ENCODE data around the gene WBP4. TPM values are rescaled to one million over a fixed set of nuclear protein-coding genes. Genes with fewer than 3 reads are reported as not detected.

Gene WBP4
- polyA plus RNA-seq, 2 of the 4 experiments (the other 2 are of a cell fraction): 9.0 to 13.9 TPM

DNA sequence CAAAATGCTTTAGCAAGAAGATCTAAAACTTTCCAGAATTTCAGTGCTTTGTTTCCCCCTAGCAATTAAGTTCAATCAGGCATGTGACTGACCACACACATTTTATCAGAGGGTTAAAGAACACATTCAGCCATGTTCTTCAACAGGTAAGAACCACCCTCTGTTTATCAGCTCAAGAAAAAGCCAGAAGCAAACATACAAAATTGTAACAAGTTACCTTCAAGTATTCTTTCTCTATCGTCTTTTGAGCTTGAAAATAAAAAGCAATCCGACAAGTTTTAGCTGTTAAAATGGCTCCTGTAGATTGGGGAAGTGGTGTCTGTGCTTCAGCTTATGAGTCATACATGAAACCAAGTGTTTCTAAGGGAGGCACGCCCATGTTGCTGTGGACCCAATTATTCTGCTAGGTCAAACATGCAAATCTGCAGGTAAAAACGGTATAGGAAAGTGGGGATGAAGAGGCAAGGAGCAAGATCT is 42.3 kb upstream of the WBP4 start, which contains the start of gene ELF1 (continued):
- TF ChIP-seq FOSL2 (IDR thresholded peaks at IDR 0.05): peak; percentile 56; the same call in 1 of the 2 replicates
- peak; percentile 92 for TF ChIP-seq FOSL2 (CRISPR knock-in tag; IDR thresholded peaks at IDR 0.05)
- TF ChIP-seq PBX3 (IDR thresholded peaks at IDR 0.05): no peak
- no peak for TF ChIP-seq KDM5A (IDR thresholded peaks at IDR 0.05)
- no peak for TF ChIP-seq POLR2A (IDR thresholded peaks at IDR 0.05; ENCODE audit: low read length)
- TF ChIP-seq, protein P1, sequence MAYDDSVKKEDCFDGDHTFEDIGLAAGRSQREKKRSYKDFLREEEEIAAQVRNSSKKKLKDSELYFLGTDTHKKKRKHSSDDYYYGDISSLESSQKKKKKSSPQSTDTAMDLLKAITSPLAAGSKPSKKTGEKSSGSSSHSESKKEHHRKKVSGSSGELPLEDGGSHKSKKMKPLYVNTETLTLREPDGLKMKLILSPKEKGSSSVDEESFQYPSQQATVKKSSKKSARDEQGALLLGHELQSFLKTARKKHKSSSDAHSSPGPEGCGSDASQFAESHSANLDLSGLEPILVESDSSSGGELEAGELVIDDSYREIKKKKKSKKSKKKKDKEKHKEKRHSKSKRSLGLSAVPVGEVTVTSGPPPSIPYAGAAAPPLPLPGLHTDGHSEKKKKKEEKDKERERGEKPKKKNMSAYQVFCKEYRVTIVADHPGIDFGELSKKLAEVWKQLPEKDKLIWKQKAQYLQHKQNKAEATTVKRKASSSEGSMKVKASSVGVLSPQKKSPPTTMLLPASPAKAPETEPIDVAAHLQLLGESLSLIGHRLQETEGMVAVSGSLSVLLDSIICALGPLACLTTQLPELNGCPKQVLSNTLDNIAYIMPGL (CRISPR knock-in tag; IDR thresholded peaks at IDR 0.05; ENCODE audit: borderline replicate concordance): no peak
- no peak for TF ChIP-seq HEYL (CRISPR knock-in tag; IDR thresholded peaks at IDR 0.05)
- no peak for TF ChIP-seq HOXA7 (CRISPR knock-in tag; IDR thresholded peaks at IDR 0.05)

DNA sequence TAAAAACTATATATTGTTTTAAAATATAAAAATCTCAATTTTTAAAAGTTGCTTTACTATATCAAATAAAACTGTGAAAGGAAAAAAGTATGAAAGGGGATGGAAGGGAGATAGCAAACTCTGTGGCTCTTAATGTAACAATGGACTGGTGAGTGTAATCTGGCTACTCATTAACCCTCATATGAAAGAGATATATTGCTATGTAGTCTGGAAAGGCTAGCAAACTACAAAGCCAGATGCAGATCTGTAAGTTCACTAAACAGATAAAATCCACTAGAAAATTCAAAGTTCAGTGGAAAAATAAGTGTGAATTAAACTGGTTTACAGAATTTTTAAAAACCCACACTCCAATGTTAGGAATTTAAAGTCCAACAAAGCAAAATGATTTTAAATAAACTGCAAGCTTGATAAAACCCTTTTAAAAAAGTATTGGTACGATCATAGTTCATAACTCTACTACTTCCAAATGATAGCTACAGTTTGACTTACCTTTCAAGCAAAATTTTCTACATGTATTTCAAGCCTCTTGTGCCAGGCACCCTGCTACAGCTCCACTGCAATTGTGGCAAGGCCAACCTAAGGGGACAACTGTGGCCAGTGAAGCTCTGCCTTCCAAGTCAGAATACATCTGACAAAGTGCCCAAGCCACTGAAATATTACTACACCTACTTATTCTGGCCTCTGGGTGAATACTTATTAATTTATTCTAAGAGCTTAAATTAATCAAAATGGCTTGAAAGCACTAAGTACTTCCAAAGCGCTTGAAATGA is 41.5 kb upstream of the WBP4 start:
- WGBS (ENCODE audit: missing lambda C conversion rate): 50% methylated on average over 2 of the region's 2 CpGs
- peak overlapping the region; percentile 82 to 94 for H3K27ac ChIP-seq
- peaks cover 25% of the 10 kb centered on the region; the same call in 2 of the 3 replicates for H3K4me1 ChIP-seq
- CTCF ChIA-PET: interaction anchor here (0.9 to 1.6 kb wide), 4 partner anchors 8 to 36 kb away, joined by 3 to 6 read pairs (median 4); no protein-coding TSS in a partner anchor
- H3K4me2 ChIP-seq: peak overlapping the region; percentile 85
- no peaks in the 10 kb centered on the region for H3K9me3 ChIP-seq
- FAIRE-seq (no peak), DNase-seq (ENCODE audit: low read depth in 1 of 2, low spot score in 1 of 2) (no peak), ATAC-seq (peak in 1 of 2 experiments; percentile 85; a peak in 3 of 6 replicates)
- TF ChIP-seq NPAS2 (CRISPR knock-in tag; IDR thresholded peaks at IDR 0.05; ENCODE audit: borderline replicate concordance) (no peak), EHF (CRISPR knock-in tag; IDR thresholded peaks at IDR 0.05) (no peak), HDAC2 (IDR thresholded peaks at IDR 0.05) (no peak), EP300 (IDR thresholded peaks at IDR 0.05) (no peak), RAD21 (conservative IDR thresholded peaks at IDR 0.05 in 1 of 2, IDR thresholded peaks at IDR 0.05 in 1 of 2) (no peak), NFE2L2 (conservative IDR thresholded peaks at IDR 0.05; ENCODE audit: low read length) (no peak), ZC3H11A (IDR thresholded peaks at IDR 0.05) (no peak), ZFP36 (IDR thresholded peaks at IDR 0.05; ENCODE audit: borderline replicate concordance, partially characterized antibody) (no peak), KDM5A (IDR thresholded peaks at IDR 0.05) (no peak), TFCP2L1 (CRISPR knock-in tag; IDR thresholded peaks at IDR 0.05) (no peak), HEYL (CRISPR knock-in tag; IDR thresholded peaks at IDR 0.05) (no peak), RFX5 (IDR thresholded peaks at IDR 0.05) (no peak), RARB (CRISPR knock-in tag; IDR thresholded peaks at IDR 0.05) (no peak), FOSL2 (IDR thresholded peaks at IDR 0.05) (no peak), FOSL2 (CRISPR knock-in tag; IDR thresholded peaks at IDR 0.05) (no peak), HOXA7 (CRISPR knock-in tag; IDR thresholded peaks at IDR 0.05) (no peak)
- TF ChIP-seq, protein P2, sequence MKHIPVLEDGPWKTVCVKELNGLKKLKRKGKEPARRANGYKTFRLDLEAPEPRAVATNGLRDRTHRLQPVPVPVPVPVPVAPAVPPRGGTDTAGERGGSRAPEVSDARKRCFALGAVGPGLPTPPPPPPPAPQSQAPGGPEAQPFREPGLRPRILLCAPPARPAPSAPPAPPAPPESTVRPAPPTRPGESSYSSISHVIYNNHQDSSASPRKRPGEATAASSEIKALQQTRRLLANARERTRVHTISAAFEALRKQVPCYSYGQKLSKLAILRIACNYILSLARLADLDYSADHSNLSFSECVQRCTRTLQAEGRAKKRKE (CRISPR knock-in tag; IDR thresholded peaks at IDR 0.05; ENCODE audit: low read depth): no peak
- TF ChIP-seq, protein P3, sequence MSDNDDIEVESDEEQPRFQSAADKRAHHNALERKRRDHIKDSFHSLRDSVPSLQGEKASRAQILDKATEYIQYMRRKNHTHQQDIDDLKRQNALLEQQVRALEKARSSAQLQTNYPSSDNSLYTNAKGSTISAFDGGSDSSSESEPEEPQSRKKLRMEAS (IDR thresholded peaks at IDR 0.05): no peak
- TF ChIP-seq, protein P4, sequence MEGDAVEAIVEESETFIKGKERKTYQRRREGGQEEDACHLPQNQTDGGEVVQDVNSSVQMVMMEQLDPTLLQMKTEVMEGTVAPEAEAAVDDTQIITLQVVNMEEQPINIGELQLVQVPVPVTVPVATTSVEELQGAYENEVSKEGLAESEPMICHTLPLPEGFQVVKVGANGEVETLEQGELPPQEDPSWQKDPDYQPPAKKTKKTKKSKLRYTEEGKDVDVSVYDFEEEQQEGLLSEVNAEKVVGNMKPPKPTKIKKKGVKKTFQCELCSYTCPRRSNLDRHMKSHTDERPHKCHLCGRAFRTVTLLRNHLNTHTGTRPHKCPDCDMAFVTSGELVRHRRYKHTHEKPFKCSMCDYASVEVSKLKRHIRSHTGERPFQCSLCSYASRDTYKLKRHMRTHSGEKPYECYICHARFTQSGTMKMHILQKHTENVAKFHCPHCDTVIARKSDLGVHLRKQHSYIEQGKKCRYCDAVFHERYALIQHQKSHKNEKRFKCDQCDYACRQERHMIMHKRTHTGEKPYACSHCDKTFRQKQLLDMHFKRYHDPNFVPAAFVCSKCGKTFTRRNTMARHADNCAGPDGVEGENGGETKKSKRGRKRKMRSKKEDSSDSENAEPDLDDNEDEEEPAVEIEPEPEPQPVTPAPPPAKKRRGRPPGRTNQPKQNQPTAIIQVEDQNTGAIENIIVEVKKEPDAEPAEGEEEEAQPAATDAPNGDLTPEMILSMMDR (IDR thresholded peaks at IDR 0.05): no peak
- TF ChIP-seq, protein P5, sequence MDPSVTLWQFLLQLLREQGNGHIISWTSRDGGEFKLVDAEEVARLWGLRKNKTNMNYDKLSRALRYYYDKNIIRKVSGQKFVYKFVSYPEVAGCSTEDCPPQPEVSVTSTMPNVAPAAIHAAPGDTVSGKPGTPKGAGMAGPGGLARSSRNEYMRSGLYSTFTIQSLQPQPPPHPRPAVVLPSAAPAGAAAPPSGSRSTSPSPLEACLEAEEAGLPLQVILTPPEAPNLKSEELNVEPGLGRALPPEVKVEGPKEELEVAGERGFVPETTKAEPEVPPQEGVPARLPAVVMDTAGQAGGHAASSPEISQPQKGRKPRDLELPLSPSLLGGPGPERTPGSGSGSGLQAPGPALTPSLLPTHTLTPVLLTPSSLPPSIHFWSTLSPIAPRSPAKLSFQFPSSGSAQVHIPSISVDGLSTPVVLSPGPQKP (IDR thresholded peaks at IDR 0.05; ENCODE audit: low read depth, low read length): no peak
- peak overlapping the region; percentile 54 for H3K4me3 ChIP-seq
- POLR2A ChIA-PET: interaction anchor here (1.0 kb wide), 1 partner anchor 40 kb away, joined by 5 read pairs; no protein-coding TSS in a partner anchor

Measured in A549 (cell line).